H9 (cell line): Measurements from ENCODE around the gene TSHZ1. TPM values are rescaled to one million over a fixed set of nuclear protein-coding genes. Genes with fewer than 3 reads are reported as not detected.

ENCODE experiments used
- DNase-seq: peaks from one replicate; pipeline ENCODE4 v3.0.0-alpha.2; 2017
- H2AFZ ChIP-seq: one replicate; pipeline ENCODE4 v1.6.1; 2013; ENCODE audit warnings: mild to moderate bottlenecking, low read length, control low read depth, moderate library complexity
- H2AK5ac ChIP-seq: 2 replicates; pipeline ENCODE4 v1.6.1; 2013; ENCODE audit warnings: low read length, control low read depth, mixed read lengths; ENCODE audit not compliant: insufficient read length
- H2BK120ac ChIP-seq: one replicate; pipeline ENCODE4 v1.6.1; 2013; ENCODE audit warnings: low read depth, mild to moderate bottlenecking, low read length, control low read depth, inconsistent platforms; ENCODE audit not compliant: poor library complexity, severe bottlenecking
- H2BK12ac ChIP-seq: 2 replicates; pipeline ENCODE4 v1.6.1; 2013; ENCODE audit warnings: low read length, control low read depth, mixed read lengths, low read depth; ENCODE audit not compliant: insufficient read length
- H2BK15ac ChIP-seq: 2 replicates; pipeline ENCODE4 v1.6.1; 2013; ENCODE audit warnings: low read depth, low read length, control low read depth
- H2BK20ac ChIP-seq: one replicate; pipeline ENCODE4 v1.6.1; 2013; ENCODE audit warnings: low read depth, mild to moderate bottlenecking, low read length, control low read depth, inconsistent platforms; ENCODE audit not compliant: poor library complexity, severe bottlenecking
- H2BK5ac ChIP-seq: 2 replicates; pipeline ENCODE4 v1.6.1; 2013; ENCODE audit warnings: low read length, control low read depth, mixed read lengths; ENCODE audit not compliant: insufficient read length
- H3K14ac ChIP-seq: 2 replicates; pipeline ENCODE4 v1.6.1; 2013; ENCODE audit warnings: low read length, control low read depth; ENCODE audit not compliant: insufficient read depth
- H3K18ac ChIP-seq: 2 replicates; pipeline ENCODE4 v1.6.1; 2013; ENCODE audit warnings: low read depth, mild to moderate bottlenecking, mixed read lengths, low read length, control low read depth; ENCODE audit not compliant: insufficient read length
- H3K23ac ChIP-seq: 2 replicates; pipeline ENCODE4 v1.6.1; 2013; ENCODE audit warnings: low read length, control low read depth, mixed read lengths, low read depth; ENCODE audit not compliant: insufficient read length
- H3K23me2 ChIP-seq: 2 replicates; pipeline ENCODE4 v1.6.1; 2013; ENCODE audit warnings: low read depth, mild to moderate bottlenecking, mixed read lengths, low read length, control low read depth; ENCODE audit not compliant: insufficient read length, poor library complexity, severe bottlenecking
- H3K27ac ChIP-seq: 2 replicates; pipeline ENCODE4 v1.5.1; 2013; ENCODE audit warnings: low read length, control low read depth, mixed read lengths, low read depth; ENCODE audit not compliant: insufficient read length
- H3K27me3 ChIP-seq: 2 replicates; pipeline ENCODE4 v1.6.1; 2013; ENCODE audit warnings: low read length, control low read depth, inconsistent platforms; ENCODE audit not compliant: insufficient read depth
- H3K4ac ChIP-seq: 2 replicates; pipeline ENCODE4 v1.6.1; 2013; ENCODE audit warnings: low read depth, mild to moderate bottlenecking, control low read depth, inconsistent platforms, low read length, moderate library complexity
- H3K4me1 ChIP-seq: 2 replicates; pipeline ENCODE4 v1.6.1; 2013; ENCODE audit warnings: low read length, control low read depth, inconsistent platforms; ENCODE audit not compliant: insufficient read depth
- H3K4me2 ChIP-seq: 2 replicates; pipeline ENCODE4 v1.6.1; 2013; ENCODE audit warnings: low read length, control low read depth, mixed read lengths; ENCODE audit not compliant: insufficient read length, insufficient read depth
- H3K56ac ChIP-seq: 2 replicates; pipeline ENCODE4 v1.6.1; 2013; ENCODE audit warnings: low read depth, mild to moderate bottlenecking, mixed read lengths, low read length, control low read depth; ENCODE audit not compliant: insufficient read length
- H3K79me1 ChIP-seq: 2 replicates; pipeline ENCODE4 v1.6.1; 2013; ENCODE audit warnings: low read depth, mild to moderate bottlenecking, moderate library complexity, low read length, control low read depth, inconsistent platforms; ENCODE audit not compliant: insufficient read depth, poor library complexity, severe bottlenecking
- H3K79me2 ChIP-seq: 2 replicates; pipeline ENCODE4 v1.6.1; 2013; ENCODE audit warnings: low read length, control low read depth, inconsistent platforms; ENCODE audit not compliant: insufficient read depth
- H3K9ac ChIP-seq: 2 replicates; pipeline ENCODE4 v1.6.1; 2013; ENCODE audit warnings: low read length, control low read depth, mixed read lengths; ENCODE audit not compliant: insufficient read length; ENCODE audit errors: extremely low read depth
- H3K9me3 ChIP-seq: one replicate; pipeline ENCODE4 v1.6.1; 2013; ENCODE audit warnings: low read depth, low read length, inconsistent platforms; ENCODE audit not compliant: control insufficient read depth
- H3T11ph ChIP-seq: one replicate; pipeline ENCODE4 v1.6.1; 2013; ENCODE audit warnings: mild to moderate bottlenecking, low read length, control low read depth, inconsistent platforms
- H4K20me1 ChIP-seq: one replicate; pipeline ENCODE4 v1.6.1; 2013; ENCODE audit not compliant: control insufficient read depth, insufficient read length, insufficient read depth
- H4K5ac ChIP-seq: 2 replicates; pipeline ENCODE4 v1.6.1; 2013; ENCODE audit warnings: low read depth, mild to moderate bottlenecking, mixed read lengths, low read length, control low read depth; ENCODE audit not compliant: insufficient read length
- H4K8ac ChIP-seq: replicated peaks from 2 replicates; pipeline ENCODE4 v1.6.1; 2013; ENCODE audit warnings: low read length, control low read depth, mixed read lengths, low read depth; ENCODE audit not compliant: insufficient read length
- H4K91ac ChIP-seq: 2 replicates; pipeline ENCODE4 v1.6.1; 2013; ENCODE audit warnings: low read depth, mild to moderate bottlenecking, moderate library complexity, mixed read lengths, low read length, control low read depth; ENCODE audit not compliant: insufficient read length
- H3K27ac Mint-ChIP-seq, 3 experiments: 2 replicates in 2 of 3; 3 replicates in 1 of 3; pipeline ENCODE4 v1.8.0; 2020 to 2021; ENCODE audit warnings: mixed read lengths in 3 of 3, mild to moderate bottlenecking in 1 of 3, moderate library complexity in 1 of 3
- H3K27me3 Mint-ChIP-seq: 2 replicates; pipeline ENCODE4 v1.8.0; 2021; ENCODE audit warnings: low read depth, mild to moderate bottlenecking, moderate library complexity, mixed read lengths
- H3K36me3 Mint-ChIP-seq, 3 experiments: 2 replicates in 2 of 3; 3 replicates in 1 of 3; pipeline ENCODE4 v1.8.0; 2020 to 2021; ENCODE audit warnings: low read depth in 3 of 3, mixed read lengths in 3 of 3; ENCODE audit not compliant: insufficient read depth in 1 of 3
- H3K4me1 Mint-ChIP-seq, 2 experiments: 2 replicates each; pipeline ENCODE4 v1.8.0; 2020; ENCODE audit warnings: mixed read lengths in 2 of 2
- H3K4me3 Mint-ChIP-seq, 2 experiments: 2 replicates in 1 of 2; 3 replicates in 1 of 2; pipeline ENCODE4 v1.8.0; 2020 to 2021; ENCODE audit warnings: mild to moderate bottlenecking in 2 of 2, mixed read lengths in 2 of 2, moderate library complexity in 1 of 2
- H3K9me3 Mint-ChIP-seq, 2 experiments: 2 replicates in 1 of 2; 3 replicates in 1 of 2; pipeline ENCODE4 v1.8.0; 2020; ENCODE audit warnings: mild to moderate bottlenecking in 2 of 2, mixed read lengths in 2 of 2, moderate library complexity in 1 of 2
- CTCF ChIP-seq: fragments of 200-600 bp; sonication (generic); conservative IDR thresholded peaks from 3 replicates; pipeline ENCODE4 v1.8.0; 2021; ENCODE audit warnings: antibody characterized with exemption, mild to moderate bottlenecking
- WGBS: extraction: QIAGEN DNeasy Blood & Tissue Kit; methylation state at CpG from one replicate; pipeline ENCODE4 v1.1.7; 2013; ENCODE audit warnings: missing lambda C conversion rate, low lambda C conversion rate, mixed read lengths; ENCODE audit not compliant: insufficient read length; ENCODE audit errors: extremely low coverage; 5-methylcytosine and 5-hydroxymethylcytosine counted together
- total RNA-seq: library from RNA; stranded (reverse); gene quantifications from 2 replicates; pipeline ENCODE4 v1.2.1, GENCODE V29; 2021

TSHZ1 gene
- total RNA-seq, 1 experiment from 2014 or later: 0.15 TPM

- no peak overlapping the region for H2BK12ac ChIP-seq
- Mint-ChIP-seq H3K36me3 (no peaks in the 10 kb centered on the region; a peak in 1 of 7 replicates), H3K9me3 (peaks cover 0 to 1% of the 10 kb centered on the region in 2 experiments; a peak in 1 of 5 replicates), H3K27me3 (no peaks in the 10 kb centered on the region; the same call in 1 of the 2 replicates), H3K4me1 (no peaks in the 10 kb centered on the region), H3K4me3 (no peak overlapping the region), H3K27ac (no peak overlapping the region)
- no peak overlapping the region for H3K23ac ChIP-seq
- no peaks in the 10 kb centered on the region for H3K79me2 ChIP-seq
- H3K9ac ChIP-seq: no peak overlapping the region
- H2BK15ac ChIP-seq: no peak overlapping the region
- DNase-seq: no peak
- H3K23me2 ChIP-seq: no peaks in the 10 kb centered on the region
- H3K56ac ChIP-seq: no peak overlapping the region
- no peak overlapping the region for H3K18ac ChIP-seq
- H2BK20ac ChIP-seq: no peak overlapping the region
- H4K91ac ChIP-seq: no peak overlapping the region
- no CpG with 5 or more reads among the region's 17 CpGs for WGBS
- no peak overlapping the region for H3K4me2 ChIP-seq
- H2BK5ac ChIP-seq: no peak overlapping the region
- no peak for TF ChIP-seq CTCF
- H3K9me3 ChIP-seq: no peaks in the 10 kb centered on the region
- no peak overlapping the region for H3K14ac ChIP-seq
- no peak overlapping the region for H2AK5ac ChIP-seq
- H3K4ac ChIP-seq: no peak overlapping the region
- no peak overlapping the region for H3T11ph ChIP-seq
- H3K4me1 ChIP-seq: no peaks in the 10 kb centered on the region
- no peaks in the 10 kb centered on the region for H3K27me3 ChIP-seq
- H4K20me1 ChIP-seq: no peaks in the 10 kb centered on the region
- H3K79me1 ChIP-seq: no peaks in the 10 kb centered on the region
- H2AFZ ChIP-seq: no peak overlapping the region
- no peak overlapping the region for H2BK120ac ChIP-seq
- no peak overlapping the region for H4K8ac ChIP-seq
- H4K5ac ChIP-seq: no peak overlapping the region
- H3K27ac ChIP-seq: no peak overlapping the region
Measured at GRCh38 chr18:75317300-75317699, 106.7 kb downstream of the TSHZ1 start.
